Uterus (tissue), 2 donors: Measurements from ENCODE around the gene FAM174B.

ENCODE experiments used
- CTCF ChIP-seq, 4 experiments: fragments of 200-600 bp in 2 of 4; fragments of 450-650 bp in 2 of 4; sonication (generic) in 2 of 4; IDR thresholded peaks; one replicate each; pipeline ENCODE4 v1.5.1; 2016 to 2019; ENCODE audit warnings: antibody characterized with exemption in 4 of 4, mild to moderate bottlenecking in 2 of 4, moderate library complexity in 1 of 4
- POLR2A ChIP-seq, 2 donors: fragments of 450-650 bp; IDR thresholded peaks; one replicate each; pipeline ENCODE4 v1.6.1; 2016; ENCODE audit warnings: antibody characterized with exemption in 2 of 2, mild to moderate bottlenecking in 1 of 2, moderate library complexity in 1 of 2

DNA sequence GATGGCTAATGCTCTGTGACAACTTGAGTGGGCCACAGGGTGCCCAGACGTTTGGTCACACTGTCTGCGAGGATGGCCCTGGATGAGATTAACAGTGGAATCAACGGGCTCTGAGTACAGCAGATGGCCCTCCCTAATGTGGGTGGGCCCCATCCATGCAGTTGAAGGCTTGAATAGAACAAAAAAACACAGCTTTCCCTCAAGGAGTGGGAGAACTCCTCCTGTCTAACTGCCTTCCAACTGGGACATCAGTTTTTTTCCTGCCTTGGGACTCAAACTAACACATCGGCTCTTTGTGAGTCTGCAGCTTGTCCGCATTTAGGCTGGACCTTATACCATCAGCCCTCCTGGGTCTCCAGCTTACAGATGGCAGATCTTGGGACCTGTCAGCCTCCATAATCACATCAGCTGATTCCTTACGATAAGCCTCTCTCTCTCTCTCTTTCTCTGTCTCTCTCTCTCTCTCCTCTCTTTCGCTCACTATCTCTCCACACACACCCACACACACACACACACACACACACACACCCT is 20.8 kb downstream of the FAM174B start:
- no peak for TF ChIP-seq POLR2A (IDR thresholded peaks at IDR 0.05)
- no peak for TF ChIP-seq CTCF (IDR thresholded peaks at IDR 0.05)
